Measurements from ENCODE around the gene RASSF10. TPM values are rescaled to one million over a fixed set of nuclear protein-coding genes. Genes with fewer than 3 reads are reported as not detected.

RASSF10 gene
- total RNA-seq, 1 experiment from 2014 or later = not detected

DNA sequence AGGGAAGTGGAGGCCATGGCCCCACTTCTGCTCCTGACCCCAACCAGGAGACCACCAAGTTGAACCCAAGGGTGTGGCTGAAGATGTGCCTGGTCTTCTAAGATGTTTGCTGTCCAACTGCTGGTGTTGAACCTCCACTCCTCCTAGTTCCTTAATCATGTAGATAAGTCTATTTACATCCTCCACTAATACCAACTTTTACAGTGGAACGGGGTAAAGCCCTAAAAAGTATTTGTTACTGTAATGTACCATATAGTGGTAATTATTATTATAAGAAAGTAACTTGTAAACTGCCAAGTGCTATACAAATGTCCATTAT is 19.0 kb upstream of the RASSF10 start:
- in situ Hi-C loops (cut with HindIII; ENCODE audit: low sequenced_read_pairs) = no loop called here
- DNase-seq (ENCODE audit: low spot score) = no peak

DNA sequence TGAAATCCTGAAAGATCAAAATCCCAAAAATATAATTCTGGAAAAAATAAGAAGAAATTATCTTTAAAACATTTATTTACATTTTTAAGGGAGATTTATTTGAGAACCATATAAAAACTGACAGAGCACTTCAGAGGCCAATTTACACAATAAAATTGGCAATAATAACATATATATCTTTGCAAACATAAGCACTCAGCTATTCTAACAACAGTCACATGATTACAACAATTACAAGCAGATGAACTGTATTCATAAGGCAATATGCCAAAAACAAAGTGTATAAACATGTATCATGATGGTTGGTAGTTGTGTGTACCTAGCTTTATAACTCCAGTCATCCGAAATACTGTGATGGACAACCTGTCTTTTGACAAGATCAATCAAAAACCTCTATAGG is 17.7 kb upstream of the RASSF10 start:
- no peak for DNase-seq (ENCODE audit: low spot score)
- in situ Hi-C loops (cut with HindIII; ENCODE audit: low sequenced_read_pairs) = no loop called here

GRCh38 chr11:12993626-12994025 is 15.5 kb upstream of the RASSF10 start:
- in situ Hi-C loops (cut with HindIII; ENCODE audit: low sequenced_read_pairs) = no loop called here
- no peak for DNase-seq (ENCODE audit: low spot score)

DNA sequence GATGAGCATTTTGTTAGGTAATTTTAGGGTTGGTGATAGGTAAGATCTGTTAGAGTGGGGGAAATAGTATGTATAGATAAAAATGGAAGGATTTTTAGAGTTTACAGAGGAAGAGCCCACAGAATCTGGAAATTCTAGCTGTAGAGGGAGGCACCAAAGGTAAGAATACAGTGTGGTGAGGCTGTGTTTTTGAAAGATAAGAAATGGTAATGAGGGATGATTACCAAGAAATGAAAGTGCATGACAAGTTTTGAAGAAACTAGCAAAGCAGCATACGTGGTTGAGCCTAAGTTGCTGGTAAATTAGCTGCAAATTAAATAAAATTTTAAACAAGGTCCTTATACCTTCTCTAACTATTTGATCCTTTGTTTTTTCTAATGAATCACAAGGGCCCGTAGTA is 14.6 kb upstream of the RASSF10 start:
- DNase-seq (ENCODE audit: low spot score) = no peak
- in situ Hi-C loops (cut with HindIII; ENCODE audit: low sequenced_read_pairs) = no loop called here

DNA sequence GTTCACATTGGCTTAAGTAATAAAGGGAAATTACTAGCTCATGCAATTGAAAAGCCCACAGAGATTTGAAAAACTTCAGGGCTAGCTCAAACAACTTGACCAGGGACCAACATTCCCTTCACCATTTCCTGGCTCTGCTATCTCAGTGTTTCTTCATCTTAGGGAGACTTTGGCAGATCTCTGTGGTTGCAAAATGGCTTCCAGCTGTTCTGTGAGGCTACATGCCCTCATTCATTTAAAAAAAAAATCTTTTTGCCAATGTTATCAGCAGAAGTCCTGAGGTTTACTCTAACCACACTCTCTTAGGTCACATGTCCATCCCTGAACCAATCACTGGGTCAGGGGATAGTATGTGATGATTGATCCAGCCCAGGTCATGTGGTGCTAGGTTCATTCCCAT is 13.9 kb upstream of the RASSF10 start:
- DNase-seq (ENCODE audit: low spot score) = no peak
- in situ Hi-C loops (cut with HindIII; ENCODE audit: low sequenced_read_pairs) = no loop called here

DNA sequence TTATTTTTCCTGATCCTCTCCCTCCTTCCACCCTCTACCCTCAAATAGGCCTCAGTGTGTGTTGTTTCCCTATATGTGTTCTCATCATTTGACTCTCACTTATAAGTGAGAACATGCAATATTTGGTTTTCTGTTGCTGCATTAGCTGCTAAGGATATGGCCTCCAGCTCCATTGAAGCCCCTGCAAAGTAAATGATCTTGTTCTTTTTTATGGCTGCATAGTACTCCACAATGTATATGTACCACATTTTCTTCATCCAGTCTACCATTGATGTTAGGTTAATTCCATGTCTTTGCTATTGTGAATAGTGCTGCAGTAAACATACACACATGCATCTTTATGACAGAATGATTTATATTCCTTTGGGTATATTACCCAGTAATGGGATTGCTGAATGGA is 13.3 kb upstream of the RASSF10 start:
- in situ Hi-C loops (cut with HindIII; ENCODE audit: low sequenced_read_pairs) = no loop called here
- DNase-seq (ENCODE audit: low spot score) = no peak

- no peak for DNase-seq (ENCODE audit: low spot score)
- in situ Hi-C loops (cut with HindIII; ENCODE audit: low sequenced_read_pairs) = no loop called here
Observed at GRCh38 chr11:12997168-12997567, 11.9 kb upstream of the RASSF10 start.

GRCh38 chr11:12998336-12998735 is 10.8 kb upstream of the RASSF10 start:
- DNase-seq (ENCODE audit: low spot score) = no peak
- in situ Hi-C loops (cut with HindIII; ENCODE audit: low sequenced_read_pairs) = no loop called here

DNA sequence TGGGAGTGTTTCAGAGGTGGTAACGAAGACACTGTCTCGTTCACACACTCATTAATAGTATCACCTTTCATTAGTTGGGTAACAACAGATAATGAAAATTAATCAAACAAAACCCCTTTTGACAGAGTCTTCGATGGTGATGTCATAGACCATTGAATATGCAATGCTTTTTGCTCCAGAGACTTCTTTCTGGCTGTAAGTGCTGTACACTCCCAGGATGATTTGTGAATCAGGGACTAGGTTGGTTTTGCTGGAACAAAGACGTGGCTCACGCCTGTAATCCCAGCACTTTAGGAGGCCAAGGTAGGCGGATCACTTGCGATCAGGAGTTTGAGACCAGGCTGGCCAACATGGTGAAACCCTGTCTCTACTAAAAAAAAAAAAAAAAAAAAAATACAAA is 9.5 kb upstream of the RASSF10 start:
- no peak for DNase-seq (ENCODE audit: low spot score)
- in situ Hi-C loops (cut with HindIII; ENCODE audit: low sequenced_read_pairs) = no loop called here

- in situ Hi-C loops (cut with HindIII; ENCODE audit: low sequenced_read_pairs) = no loop called here
- no peak for DNase-seq (ENCODE audit: low spot score)
Observed at GRCh38 chr11:13000116-13000515, 9.0 kb upstream of the RASSF10 start.

DNA sequence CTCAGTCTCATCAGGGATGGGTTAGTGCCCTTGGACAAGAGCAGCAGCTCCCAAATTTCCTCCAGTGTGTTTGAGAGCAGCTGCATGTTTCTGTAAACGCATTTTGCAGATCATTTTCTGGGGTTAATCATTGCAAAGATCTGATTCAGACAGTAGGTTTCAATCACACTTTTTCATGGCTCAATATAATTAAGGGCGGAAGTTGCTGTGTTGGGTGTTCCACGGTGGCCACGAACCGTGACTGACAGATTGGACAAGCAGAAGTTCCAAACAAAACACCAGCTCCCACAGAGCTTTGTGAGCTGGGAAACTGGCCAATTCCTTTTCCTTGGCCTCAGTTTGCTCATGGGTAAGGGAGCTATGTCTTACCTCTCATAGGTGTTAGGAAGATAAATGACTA is 8.4 kb upstream of the RASSF10 start:
- DNase-seq (ENCODE audit: low spot score) = no peak
- in situ Hi-C loops (cut with HindIII; ENCODE audit: low sequenced_read_pairs) = no loop called here

- no peak for DNase-seq (ENCODE audit: low spot score)
- in situ Hi-C loops (cut with HindIII; ENCODE audit: low sequenced_read_pairs) = no loop called here
Observed at GRCh38 chr11:13003736-13004493, 5.2 kb upstream of the RASSF10 start.

DNA sequence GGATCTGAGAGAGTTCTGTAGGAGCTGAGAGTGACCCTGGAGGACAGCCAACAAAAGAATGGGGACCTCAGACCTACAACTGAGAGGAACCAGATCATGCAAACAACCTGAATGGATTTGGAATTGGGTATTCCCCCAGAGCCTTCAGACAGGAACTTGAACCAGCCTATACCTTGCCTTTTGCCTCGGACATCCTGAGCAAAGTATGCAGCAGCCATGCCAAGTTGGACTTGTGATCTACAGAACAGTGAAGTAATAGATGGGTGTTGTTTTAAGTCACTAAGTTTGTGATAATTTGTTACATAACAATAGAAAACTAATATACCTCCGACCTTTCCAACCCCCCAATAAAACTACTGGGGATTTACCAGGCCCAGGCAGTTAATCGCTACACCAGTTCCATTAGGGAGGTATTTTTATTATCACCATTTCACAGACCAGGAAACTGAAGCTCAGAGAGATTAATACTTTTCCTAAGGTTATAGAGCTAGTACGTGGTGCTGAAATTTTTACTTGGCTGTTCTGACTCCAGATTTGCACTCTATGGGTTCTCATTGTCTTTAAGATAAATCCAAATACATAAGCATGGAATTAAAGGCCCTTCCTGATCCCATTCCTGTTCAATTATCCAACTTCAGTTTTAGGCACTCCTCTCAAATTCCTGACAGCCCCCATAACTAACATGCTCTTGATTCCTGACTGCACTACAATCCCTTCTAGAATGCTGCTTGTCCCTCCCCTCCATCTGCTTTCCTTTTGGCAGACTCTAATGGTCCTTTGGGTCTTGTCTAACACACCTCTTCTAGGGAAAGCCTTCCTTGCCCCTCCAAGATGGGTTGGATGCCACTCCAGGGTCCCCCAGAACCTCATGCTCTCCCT is 1.7 kb upstream of the RASSF10 start:
- in situ Hi-C loops (cut with HindIII; ENCODE audit: low sequenced_read_pairs) = no loop called here
- no peak for DNase-seq (ENCODE audit: low spot score)

- DNase-seq (ENCODE audit: low spot score) = no peak
- in situ Hi-C loops (cut with HindIII; ENCODE audit: low sequenced_read_pairs) = no loop called here
Observed at GRCh38 chr11:13008061-13008435, 1.1 kb upstream of the RASSF10 start.

- in situ Hi-C loops (cut with HindIII; ENCODE audit: low sequenced_read_pairs) = no loop called here
- no peak for DNase-seq (ENCODE audit: low spot score)
Observed at GRCh38 chr11:13009476-13009920, 382 bp downstream of the RASSF10 start.

DNA sequence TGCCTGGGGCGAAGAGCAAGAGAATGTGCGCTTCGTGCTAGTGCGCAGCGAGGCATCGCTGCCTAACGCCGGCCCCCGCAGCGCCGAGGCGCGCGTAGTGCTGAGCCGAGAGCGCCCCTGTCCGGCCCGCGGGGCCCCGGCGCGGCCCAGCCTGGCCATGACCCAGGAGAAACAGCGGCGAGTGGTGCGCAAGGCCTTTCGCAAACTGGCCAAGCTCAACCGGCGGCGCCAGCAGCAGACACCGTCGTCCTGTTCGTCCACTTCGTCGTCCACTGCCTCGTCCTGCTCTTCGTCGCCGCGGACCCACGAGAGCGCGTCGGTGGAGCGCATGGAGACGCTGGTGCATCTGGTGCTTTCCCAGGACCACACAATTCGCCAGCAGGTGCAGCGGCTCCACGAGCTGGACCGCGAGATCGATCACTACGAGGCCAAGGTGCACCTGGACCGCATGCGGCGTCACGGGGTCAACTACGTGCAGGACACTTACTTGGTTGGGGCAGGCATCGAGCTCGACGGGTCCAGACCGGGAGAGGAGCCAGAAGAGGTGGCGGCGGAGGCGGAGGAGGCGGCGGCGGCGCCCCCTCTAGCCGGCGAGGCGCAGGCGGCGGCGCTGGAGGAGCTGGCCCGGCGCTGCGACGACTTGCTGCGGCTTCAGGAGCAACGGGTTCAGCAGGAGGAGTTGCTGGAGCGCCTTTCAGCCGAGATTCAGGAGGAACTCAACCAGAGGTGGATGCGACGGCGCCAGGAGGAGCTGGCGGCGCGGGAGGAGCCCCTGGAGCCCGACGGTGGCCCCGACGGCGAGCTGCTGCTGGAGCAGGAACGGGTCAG is 1.0 kb downstream of the RASSF10 start:
- in situ Hi-C loops (cut with HindIII; ENCODE audit: low sequenced_read_pairs) = no loop called here
- DNase-seq (ENCODE audit: low spot score) = no peak

- no peak for DNase-seq (ENCODE audit: low spot score)
- in situ Hi-C loops (cut with HindIII; ENCODE audit: low sequenced_read_pairs) = no loop called here
Observed at GRCh38 chr11:13010749-13011465, 1.8 kb downstream of the RASSF10 start.

DNA sequence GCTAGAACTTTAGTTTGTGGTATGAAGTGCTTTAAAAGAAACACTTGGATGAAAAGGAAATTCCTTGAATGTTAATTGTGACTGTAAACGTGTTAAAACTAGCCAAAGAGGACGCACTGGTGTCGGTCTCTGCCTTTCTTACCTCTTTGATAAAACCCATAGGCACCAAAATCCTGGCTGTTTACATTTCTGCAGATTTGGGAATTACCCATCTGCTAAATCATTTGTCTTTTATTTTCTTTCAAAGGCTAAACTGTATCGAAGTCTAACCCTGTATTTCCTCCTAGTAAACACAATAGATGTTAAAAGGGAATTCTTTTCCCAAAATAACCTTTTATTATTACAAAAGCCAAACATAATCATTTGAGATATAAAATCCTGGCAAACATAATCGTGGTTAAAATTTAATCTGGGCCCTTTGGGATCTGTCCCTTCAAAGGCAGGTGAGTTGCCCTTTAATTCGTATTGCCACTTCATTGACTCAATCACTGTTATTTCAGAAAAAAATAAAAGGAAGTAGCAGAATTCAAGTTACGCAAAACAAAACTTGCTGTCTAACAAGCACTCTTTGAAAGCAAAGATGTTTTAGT is 2.4 kb downstream of the RASSF10 start:
- DNase-seq (ENCODE audit: low spot score) = no peak

DNA sequence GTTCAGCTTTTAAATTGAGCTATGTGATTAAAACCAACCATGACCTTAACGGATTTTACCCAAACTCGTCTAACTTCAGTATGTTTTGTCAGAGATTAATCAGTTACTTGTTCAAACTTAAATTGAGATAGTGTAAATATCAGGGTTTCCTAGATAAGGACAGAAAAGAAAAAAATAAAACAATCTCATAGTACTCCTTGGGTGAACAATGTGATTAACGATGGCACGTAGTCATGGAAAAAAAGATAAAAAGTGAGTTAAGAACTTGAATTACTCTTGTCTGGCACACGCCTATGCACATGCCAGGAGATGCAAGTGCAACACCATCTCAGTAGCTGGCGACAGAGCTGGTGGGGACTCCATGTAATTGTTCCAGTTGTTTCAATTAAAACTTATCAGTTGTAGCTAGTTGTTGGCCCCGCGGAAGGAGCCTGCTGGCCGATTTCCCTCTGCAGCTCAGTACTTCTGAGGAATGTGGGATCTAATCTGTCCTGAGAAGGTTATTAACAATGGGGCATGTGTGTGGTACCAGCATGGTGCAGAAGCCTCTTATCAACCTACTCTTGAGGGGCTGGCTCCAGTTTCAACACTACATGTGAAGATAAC is 3.0 kb downstream of the RASSF10 start:
- in situ Hi-C loops (cut with HindIII; ENCODE audit: low sequenced_read_pairs) = no loop called here

More for the DNA sequence above, 2.4 kb downstream of the RASSF10 start:
- in situ Hi-C loops (cut with HindIII; ENCODE audit: low sequenced_read_pairs) = no loop called here

More for the DNA sequence above, 3.0 kb downstream of the RASSF10 start:
- no peak for DNase-seq (ENCODE audit: low spot score)
